Measurements from ENCODE around the gene STK39. TPM values are rescaled to one million over a fixed set of nuclear protein-coding genes. Genes with fewer than 3 reads are reported as not detected.

STK39 gene
- total RNA-seq, 1 donor from 2014 or later, result 40.5 TPM

DNA sequence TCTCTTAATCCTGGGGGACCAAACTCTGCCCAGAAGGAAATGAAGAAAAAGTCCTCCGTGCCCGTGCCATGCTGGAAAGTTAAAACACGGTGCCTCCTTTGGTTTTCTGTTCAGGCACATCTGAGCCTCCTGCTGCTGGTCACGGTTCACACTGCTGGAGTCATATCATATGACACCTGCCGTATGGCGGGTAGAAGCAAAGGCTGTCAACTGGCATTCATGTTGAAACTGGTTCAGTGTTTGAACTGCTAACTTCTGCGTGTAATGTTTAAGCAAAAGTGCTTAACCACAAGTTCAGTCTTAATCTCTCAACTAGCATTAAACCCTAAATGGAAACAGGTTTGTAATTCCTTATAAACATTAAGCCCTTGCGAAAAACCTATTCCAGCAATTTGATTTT lies 3.1 kb downstream of the STK39 start:
- no peak for DNase-seq (ENCODE audit: low spot score)

DNA sequence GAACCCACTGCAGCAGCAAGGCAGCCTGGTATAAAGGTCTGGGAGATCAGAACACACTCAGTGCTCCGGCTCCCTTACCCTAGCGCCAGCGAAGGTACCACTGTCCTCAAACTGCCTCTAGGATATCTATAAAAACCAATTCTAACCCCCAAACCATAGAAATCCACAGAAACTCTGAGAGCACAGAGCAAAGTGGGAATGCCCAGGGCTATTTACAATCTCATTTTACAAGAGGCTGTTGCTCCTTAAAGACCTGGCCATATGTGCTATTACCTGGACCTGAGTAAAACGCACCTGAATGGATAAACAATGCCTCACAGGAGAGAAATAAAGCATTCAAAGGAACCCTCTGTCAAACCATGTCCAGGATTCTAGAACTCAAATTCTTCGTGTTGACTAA lies 4.3 kb downstream of the STK39 start:
- DNase-seq (ENCODE audit: low spot score), result no peak

DNA sequence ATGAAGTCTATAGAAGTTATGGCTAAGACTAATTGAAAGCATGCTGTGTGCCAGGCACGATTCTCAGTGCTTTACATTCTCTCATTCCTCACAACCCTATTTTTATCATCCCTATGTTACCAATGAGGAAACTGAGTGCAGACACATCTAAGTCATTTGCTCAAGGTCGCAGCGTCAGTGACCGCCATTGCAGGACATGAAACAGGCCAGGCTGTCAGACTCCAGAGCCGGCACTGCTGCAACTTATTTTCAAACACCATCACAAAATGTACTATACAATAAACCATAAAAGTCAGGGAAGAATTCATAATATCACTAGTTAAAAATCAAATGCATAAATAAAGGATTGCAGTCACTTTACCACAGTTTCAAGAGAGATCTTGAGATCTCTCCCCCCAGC lies 5.6 kb downstream of the STK39 start:
- no peak for DNase-seq (ENCODE audit: low spot score)

DNA sequence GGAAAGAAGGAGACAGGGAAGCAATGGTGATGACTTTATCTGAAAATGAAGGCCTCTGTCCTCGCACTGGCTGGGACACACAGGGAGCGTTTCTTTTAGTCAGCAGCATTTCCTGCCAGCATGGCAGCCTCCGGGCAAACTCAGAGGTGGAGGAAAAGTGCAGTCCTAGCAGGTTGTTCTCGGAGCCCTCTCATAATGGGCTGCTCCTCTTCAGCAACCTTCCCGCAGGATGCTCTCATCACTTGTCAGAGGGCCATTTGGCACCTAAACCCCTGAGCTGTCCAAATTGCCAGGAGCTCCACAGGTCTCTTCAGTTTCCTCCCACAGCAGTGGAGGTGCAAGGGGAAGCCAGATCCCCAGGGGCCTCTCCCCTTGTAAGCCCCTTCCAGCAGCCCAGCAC lies 6.2 kb downstream of the STK39 start:
- DNase-seq (ENCODE audit: low spot score), result no peak

DNA sequence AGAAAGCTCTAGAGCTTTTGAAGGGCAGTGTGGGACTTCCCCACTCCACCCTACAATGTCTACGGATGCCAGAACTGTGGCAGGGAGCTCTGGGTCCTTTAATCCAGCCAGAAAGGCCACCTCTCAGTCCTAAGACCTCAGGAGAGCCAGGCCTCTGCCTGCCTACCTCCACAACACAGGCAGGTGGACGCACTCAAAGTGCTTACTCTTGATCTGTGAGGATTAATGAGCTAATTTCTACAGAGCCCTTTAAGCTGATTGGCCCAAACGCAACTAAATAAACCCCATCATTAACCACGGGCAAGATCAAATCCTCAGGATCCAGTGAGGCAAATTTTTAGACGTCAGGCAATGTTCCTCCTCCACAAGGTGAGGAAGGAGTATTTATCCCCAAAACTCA lies 8.1 kb downstream of the STK39 start:
- DNase-seq (ENCODE audit: low spot score), result no peak

DNA sequence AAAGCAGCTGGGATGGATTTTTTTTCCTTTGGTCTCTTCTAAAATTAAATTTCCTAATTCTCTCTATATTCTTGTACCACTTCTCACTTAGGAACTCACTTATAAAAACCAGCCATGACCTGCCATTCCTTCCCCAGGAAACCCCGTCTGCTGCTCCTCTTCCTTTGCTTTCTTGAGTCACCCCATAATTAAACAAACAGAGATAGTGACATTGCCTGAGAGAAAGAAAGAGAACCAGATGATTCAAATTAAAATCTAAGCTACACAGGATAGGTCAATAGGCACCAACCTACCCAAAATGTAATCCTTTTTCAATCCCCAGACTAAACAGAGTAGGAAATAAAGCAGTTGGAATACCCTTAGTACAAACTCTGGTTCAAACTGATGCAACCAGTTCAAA lies 9.7 kb downstream of the STK39 start:
- DNase-seq (ENCODE audit: low spot score), result no peak

DNA sequence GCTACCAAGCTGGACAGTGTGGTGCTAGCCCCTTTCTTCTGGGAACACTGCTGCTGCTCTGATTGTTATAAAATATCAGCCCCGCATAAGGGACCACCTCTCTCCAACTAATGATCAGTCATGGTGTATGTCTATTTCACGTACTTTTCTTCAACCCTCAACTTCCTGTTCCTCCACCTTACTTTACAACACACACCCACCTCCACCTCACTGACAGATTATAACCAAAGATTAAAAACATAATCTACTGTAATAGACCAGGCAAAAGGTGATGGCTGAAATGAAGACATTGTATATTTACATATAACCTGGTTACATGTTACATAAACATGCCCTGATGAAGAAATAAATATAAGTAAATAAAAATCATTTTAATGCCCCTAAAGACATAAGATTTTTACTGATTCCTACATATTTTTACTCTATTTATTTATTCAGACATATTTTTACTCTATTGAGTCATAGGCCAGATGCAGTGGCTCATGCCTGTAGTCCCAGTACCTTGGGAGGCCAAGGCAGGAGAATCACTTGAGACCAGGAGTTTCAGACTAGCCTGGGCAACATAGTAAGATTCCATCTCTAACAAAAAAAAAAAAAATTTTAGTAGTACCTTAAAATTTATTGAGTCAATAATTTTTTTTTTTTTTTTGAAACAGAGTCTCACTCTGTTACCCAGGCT lies 12.8 kb downstream of the STK39 start:
- DNase-seq (ENCODE audit: low spot score), result no peak

DNA sequence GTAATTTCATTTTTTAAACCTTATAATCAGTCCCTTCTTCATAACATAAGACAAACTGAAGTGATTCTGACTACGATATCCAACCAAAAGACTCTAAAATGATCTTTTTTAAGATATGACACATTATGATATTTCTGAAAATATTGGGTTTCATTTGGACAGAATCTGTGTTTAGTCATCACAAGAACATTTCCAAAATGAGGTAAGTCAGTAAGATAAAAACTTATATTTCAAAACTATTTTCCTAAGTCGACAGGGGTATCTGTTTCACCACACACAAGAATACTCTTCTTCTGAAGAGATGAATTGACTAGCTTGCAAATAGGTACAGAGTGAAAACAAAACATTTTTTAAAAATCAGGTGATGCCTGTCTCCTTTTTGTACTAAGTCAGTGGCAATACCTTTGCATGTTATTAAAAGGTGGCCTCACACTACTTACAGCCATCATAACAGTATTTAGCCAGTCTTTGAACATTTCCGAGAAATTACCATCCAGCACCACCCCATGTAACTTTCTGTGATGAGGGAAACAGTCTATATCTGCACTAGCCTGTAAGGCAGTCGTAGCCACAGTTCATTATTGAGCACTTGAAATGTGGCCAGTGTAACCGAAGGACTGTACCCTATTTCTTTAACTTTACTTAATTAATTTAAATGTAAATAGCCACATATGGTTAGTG lies 13.5 kb downstream of the STK39 start:
- no peak for DNase-seq (ENCODE audit: low spot score)

DNA sequence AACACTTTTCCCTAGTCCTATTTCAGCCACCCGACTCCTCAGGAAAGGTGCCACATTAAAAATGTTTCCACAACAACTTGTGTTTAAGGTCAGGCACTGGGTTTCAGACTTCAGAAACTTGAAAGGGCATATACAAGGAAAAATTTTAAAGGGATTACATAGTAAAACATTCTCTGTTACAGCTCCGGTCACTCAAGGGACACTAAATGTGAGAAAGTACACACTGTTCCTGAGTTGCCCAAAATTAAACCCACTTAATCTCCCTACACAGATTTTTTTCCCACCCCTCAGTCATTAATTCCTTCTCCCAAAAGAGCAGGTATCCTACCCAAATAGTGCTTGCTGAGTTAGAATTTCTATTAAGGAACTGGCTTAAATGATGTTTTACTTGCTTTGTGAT lies 14.2 kb downstream of the STK39 start:
- no peak for DNase-seq (ENCODE audit: low spot score)

DNA sequence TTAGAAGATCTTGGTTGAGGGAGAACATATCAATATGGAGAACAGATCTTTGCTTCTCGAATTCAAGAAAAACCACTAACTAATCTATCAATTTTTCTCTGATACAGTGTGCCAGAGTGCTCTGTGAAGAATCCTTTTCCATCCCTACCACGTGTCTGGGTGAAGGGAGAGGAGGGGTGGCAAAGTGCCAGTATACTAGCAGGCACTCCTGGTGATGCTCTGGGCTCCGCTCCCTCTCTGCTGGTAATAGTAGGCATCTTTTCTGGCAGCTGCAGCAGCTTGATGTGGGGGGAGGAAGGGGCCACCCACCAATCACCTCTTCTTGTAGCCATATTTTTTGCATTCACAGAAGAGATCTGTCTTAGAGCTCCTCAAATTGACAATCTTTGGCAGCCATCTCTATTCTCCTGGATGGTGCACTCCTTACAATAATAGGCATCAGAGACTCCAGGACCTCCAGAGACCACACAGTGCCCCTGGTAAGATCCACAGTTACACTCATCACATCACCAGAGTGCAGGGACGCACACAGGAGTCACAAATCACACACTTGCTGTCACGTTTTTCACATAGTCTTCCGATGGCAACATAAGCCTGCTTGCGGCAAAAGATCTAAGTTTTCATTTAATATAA lies 15.7 kb downstream of the STK39 start:
- DNase-seq (ENCODE audit: low spot score), result no peak

DNA sequence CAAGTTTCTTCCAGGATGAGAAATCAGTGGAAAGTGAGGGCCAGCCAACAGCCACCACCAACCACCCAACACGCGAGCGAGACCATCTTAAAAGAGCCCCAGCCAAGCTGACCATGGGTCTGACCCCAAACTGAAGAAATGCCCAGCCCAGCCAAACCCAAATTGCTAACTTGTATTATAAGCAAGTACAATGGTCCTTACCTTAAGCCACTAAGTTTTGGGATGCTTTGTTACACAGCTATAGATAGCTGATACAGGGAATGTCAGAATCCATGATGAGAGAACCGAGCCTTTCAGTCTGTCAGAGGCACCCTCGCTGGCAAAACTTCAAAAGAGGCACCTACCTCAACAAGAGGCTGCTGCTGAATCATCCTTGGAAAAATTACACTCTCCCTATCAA lies 17.0 kb downstream of the STK39 start:
- no peak for DNase-seq (ENCODE audit: low spot score)

DNA sequence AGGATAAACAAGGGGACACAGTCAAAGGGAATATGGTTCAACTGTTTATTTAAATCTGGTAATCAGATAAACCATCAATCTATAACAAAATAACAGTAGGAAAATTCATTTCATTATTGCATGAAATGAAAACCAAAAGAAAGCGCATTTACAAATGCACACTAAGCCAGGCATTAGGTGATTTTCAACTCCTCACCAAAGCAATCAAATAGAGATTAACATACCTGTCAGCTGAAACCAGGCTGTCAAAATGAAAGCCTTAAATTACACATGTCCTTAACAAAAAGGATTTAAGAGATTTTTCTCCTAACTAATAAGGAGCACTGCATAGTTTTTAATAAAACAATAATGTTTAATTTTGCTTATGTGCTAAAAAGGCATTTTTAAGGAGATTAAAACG lies 23.0 kb downstream of the STK39 start:
- DNase-seq (ENCODE audit: low spot score), result no peak

DNA sequence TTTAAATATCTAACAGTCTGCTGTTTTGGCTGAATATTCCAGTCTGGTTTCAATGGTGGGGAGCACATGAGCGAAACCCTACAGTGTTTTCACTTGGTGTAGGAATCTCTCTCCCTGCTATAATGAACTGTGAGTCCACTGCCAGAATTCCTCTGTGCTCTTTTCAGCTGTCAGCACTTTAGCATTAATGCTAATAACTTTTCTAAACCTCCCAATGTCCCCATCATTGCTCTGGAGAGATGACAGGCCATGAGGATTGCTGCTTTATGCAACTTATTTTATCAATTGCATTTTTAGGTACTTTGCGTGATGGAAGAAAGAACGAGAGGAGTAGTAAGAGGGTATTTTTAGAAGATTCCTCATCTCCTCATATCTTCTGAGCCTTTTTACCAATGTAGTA lies 25.3 kb downstream of the STK39 start:
- DNase-seq (ENCODE audit: low spot score), result no peak

DNA sequence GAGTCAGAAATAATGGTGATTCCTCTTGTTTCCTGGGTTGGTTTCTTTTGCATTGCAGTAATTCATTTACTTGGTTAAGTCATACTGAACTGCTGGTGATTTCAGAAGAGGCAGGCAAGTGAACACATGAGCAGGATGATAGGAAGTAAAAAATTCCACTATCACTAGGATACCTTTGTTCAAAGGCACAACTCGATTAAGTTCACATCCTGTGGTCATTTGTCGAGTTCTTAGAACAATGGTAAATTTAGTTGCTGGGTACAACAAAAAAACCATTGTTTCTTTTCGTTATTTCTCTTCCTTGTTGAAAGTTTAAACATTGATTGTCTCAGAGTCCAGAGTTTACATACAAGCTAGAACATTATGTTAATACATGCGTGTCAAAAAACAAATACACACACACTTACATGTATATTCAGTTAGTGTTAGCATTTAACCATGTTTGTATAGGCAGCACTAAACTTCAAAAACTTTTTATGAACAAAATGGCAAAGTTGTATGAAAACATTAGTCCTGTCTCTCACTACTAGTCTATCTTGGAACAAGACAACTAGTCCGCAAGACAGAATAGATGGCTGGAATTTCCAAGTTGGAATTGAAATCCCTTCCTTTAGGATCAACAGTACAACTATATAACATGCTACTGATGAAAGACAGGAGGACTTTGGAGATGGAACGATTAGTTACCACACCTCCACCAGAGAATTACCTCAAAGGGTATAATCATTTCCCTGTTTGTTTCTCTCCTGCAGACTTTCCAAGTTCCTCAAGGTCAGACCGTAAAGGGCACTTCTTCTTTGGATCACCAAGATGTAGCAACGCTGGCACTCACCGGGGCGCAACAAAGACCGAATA lies 26.2 kb downstream of the STK39 start:
- no peak for DNase-seq (ENCODE audit: low spot score)

DNA sequence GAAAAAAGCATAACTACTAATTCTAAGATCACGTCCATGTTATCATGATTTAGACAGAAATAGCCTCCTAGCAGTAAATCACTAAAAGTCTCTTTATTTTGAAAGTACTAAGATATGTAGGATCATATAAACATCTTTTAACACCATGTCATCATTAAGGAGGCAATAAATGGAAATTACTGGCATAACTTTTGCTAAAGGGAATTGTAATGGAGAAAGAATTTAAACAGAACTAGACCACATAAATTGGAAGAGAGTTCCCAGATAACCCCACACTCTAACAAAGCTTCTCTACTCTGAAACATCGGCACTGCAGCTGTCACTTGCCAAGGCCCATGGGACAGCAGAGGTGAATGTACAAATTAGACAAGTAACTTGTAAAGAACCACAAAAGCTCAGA lies 29.5 kb downstream of the STK39 start:
- DNase-seq (ENCODE audit: low spot score), result no peak

DNA sequence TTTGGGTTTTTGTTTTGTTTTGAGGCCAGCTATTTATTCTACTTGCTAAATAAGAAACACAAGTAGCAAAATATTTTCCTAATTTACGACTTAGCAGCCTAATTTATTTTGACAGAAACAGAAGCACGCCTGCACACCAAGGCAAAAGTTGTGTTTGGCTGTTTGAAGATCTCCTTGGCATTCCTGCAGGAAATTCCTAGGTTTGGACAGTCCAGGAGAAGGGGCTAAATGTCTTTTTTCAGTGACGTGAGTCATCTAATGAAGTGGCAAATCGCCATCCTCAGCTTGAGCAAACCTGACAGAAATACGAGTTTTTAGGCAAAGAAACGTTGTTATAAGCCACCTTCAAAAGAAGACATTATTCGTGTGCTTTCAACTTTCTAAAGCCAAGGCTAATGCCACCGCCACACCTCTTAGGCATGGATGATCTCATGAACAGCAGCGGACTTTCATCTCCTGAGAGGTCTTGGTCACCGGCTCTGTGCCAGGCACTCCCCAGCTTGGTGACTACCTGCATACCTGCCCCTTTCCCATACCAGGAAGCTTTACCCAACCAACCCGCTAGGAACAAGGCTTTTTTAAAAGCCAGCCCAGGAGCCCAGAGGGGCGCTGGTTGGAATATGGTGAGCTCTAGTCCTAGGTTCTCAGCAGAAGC lies 30.9 kb downstream of the STK39 start:
- DNase-seq (ENCODE audit: low spot score), result no peak

DNA sequence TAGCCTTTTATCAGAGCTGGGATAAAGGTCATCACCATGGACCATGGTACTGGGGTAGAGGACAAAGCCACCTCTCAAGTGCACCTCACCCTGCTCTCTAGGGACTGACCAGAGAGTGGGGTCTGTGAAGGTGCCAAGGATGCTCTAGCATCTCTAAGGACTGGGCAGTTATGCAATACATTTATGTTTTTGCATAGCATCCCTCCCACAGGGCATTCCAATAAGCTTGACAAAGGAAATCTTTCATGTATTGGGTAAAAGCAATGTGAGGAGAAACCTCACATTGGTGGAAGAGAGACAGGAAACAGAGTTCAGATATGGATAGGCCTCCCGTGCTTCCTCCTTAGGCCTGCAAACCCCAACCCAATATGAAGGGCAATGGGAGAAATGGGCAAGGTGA lies 31.6 kb downstream of the STK39 start:
- DNase-seq (ENCODE audit: low spot score), result no peak

DNA sequence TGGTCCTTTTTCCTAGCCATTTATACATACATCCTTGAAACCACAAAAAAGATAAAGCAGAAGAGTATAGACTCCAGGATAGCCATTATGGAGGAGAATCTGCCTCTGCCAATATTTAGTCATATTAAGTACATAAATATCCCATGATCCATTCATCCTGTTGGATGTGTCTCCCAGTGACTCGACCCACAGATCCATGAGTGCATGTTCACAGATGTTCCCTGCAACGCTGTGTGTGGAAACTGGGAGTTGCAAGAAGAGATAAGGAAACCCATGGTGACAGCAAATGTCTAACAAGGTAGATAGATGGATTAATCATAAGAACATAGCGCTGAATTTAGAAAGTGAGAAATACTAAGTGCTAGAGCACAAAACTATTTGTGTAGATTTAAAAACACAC lies 34.5 kb downstream of the STK39 start:
- no peak for DNase-seq (ENCODE audit: low spot score)

DNA sequence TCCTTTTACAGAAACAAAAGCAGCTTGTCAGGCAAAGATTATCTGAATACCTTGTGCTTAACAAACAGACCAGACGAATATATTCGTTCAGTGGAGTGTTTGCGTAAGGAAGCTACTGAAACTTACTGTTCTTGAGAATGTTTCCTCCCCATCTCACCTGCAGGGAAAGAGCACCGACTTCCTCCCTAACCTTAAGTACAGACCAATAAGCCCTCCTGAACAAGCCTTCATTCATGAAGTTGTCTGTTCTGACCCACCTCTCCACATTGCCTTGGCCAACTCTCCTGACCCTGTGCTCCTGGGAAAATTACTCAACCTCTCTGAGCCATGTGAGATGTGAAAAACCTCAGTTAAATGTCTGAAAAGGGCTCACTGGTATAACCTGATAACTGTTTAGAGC lies 35.2 kb downstream of the STK39 start:
- DNase-seq (ENCODE audit: low spot score), result no peak

DNA sequence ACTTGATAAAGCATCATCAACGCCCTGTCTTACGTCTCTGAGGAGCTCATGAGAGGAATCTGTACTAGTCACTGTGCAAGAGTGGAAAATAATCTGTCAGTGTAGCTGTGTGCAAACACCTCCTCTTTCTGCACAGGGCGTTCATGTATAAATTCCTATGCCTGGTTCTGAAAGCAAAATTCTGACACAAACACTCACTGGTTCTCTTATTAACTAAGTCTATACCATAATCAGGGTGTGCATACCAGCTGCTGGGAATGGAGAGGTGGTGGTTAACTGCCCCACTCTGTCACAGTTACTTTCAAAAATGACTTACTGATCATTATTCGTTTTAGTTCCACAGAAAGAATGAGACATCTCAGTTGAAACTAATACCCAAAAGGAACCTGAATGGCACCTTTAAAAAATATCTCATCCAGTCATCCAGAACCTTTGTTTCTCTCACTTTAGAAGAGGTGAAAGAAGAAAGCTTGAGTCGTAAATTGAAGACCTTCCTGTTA lies 35.7 kb downstream of the STK39 start:
- DNase-seq (ENCODE audit: low spot score), result no peak

DNA sequence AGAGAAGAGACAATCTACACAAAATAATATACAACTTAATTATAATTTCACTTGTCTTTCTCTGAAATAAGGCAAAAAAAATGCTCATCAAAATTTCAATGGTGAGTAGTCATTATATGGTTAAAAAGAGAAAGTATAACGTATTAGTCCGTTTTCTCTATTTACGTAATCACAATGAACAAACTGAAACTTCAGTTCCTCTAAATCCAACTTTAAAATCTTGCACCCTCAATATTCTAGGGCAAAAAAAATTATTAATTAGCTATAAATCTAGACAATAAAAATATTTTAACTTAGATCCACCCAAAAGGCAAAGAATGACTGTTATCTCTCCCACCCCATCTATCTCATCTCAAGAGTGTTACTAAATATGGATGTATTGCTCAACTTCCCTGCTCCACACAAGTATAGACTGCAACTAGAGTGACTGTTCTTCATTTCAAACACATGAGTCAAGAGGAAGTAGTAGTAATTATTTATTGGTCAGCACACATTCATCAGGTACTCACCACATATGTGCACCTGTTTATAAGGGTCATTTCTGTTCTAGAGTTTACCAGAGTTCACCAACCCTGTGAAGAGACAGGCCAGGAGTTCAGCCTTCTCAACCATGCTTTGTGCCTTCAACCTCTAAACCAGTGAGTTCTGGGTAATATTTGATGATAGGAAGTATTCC lies 36.4 kb downstream of the STK39 start:
- no peak for DNase-seq (ENCODE audit: low spot score)
